ENCODE measurements around the gene MTA3. TPM values are rescaled to one million over a fixed set of nuclear protein-coding genes. Genes with fewer than 3 reads are reported as not detected.

Gene MTA3
- total RNA-seq, 1 donor from 2014 or later: 19.7 TPM

DNA sequence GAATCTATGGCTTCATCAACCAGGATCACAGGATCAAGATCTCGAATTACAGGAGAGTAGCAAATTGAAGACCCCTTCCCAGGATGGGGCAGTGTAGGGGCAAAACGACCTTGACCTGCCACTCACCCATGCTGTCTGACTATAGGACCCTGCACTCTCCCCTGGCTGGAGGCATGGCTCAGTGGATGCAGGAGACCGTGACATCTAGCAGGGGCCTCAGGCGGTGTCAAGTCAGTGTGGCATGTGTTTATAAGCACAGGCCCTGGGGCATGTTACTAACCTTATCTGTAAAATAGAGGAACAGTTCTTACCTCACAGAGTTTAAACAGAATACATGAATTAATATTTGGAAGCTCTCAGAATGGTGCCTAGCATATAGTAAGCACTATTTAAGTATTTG lies 220.4 kb downstream of the MTA3 start:
- DNase-seq (ENCODE audit: missing footprints) (no peak), ATAC-seq (no peak)
- intact Hi-C loops (cut with DNase I): no loop called here

DNA sequence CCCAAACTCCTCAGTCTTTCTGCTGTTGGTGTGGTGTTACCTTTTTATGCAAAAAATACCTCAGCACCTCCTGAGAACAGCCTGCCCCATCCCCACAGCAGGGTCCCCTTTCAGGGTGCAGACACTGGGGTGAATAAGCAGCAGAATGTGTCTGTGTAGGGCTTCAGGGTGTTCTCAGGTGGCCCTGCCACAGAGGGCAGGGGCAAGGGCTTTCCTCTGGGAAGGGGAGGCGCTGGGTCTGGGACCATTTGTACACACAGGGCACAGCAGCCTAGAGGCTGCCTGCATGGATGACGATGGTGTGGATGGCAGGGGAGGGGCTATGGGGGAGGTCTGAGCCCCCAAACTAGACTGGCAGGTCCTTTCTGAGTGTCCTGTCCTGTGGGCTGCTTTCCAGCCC lies 221.3 kb downstream of the MTA3 start:
- ATAC-seq (no peak), DNase-seq (ENCODE audit: missing footprints) (no peak)
- intact Hi-C loops (cut with DNase I): no loop called here

DNA sequence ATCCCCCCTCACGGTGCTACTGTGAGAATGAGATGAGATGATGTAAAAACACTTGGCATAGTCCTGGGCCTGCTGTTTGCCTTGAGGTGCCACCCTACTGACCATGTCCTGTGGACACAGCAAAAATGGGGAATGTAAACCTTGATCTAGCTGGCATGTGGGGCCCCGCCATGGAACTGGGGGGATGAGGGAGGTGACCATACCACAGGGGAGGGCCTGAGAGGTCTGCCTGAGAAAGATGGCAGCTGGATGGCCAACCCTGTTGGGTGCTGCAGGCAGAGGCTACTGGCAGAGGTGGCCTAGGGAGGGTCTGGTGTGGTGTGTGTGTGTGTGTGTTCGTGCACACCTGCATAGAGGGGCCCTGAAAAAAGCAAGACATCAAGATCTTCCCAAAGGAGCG lies 223.2 kb downstream of the MTA3 start:
- intact Hi-C loops (cut with DNase I): no loop called here
- ATAC-seq (no peak), DNase-seq (ENCODE audit: missing footprints) (peak; percentile 59)

GRCh38 chr2:42792087-42792582 lies 223.7 kb downstream of the MTA3 start:
- ATAC-seq (peak; percentile 70), DNase-seq (ENCODE audit: missing footprints) (peak; percentile 88)
- intact Hi-C loops (cut with DNase I): no loop called here

DNA sequence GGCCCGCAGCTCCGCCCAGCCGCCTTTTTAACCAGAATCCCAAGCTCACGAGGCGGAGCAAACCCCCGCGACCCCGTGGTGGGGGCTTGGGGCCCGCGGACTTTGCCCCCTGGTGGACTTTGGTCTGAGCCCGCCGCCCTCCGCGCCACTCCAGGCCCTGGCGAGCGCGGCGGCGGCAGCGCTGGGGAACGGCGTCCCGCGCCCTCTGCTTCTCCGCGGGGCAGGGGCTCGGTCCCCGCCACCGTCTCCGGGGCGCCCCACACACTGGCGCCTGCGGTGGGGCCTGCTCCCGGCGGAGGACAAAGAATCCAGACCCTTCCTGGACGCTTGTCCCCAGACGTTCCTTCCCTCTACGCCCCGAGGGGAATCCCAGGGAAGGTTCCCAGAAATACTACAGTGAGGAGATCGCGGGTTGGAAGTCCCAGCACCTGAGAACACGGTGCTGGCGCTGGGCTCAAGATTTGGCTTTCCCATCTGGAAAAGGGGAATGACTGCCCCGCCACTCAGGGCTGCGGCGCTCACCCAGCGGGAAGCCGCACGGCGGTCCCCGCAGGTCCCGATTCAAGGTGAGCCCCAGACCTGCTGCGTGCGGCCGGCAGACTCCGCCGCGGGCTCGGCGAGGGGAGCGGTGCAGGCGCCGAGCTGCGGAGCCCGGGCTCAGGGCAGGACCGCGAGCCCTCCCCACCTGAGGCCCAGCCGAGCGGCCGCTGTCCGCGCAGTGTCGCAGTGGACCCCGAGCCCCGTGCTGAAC lies 224.3 kb downstream of the MTA3 start, which contains the start of gene HAAO:
HAAO (minus strand) TSS at position 1 of the 751 bp plus-strand sequence. CDS start 47 bp downstream, outside the sequence.
- no peak for DNase-seq (ENCODE audit: missing footprints)
- ATAC-seq: peak; percentile 57
- intact Hi-C loops (cut with DNase I): no loop called here

GRCh38 chr2:42793334-42794270 lies 225.2 kb downstream of the MTA3 start:
- no peak for DNase-seq (ENCODE audit: missing footprints)
- peak; percentile 21 for ATAC-seq

GRCh38 chr2:42794271-42795046 lies 226.0 kb downstream of the MTA3 start:
- intact Hi-C loops (cut with DNase I): no loop called here
- ATAC-seq (peak; percentile 15), DNase-seq (ENCODE audit: missing footprints) (no peak)

More at GRCh38 chr2:42793334-42794270, 225.2 kb downstream of the MTA3 start:
- intact Hi-C loops (cut with DNase I): no loop called here

DNA sequence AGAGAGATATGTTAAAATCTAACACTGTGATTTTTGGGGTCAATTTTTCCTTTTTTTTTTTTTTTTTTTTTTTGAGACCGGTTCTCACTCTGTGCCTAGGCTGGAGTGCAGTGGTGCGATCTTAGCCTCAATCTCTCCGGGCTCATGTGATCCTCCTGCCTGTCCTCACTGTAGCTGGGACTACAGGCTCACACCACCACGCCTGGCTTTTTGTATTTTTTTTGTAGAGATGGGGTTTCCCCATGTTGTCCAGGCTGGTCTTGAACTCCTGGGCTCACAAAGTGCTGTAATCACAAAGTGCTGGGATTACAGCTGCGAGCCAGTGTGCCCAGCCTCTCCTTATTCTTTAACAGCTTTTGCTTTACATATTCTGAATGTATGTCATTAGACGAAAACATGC lies 226.8 kb downstream of the MTA3 start:
- DNase-seq (ENCODE audit: missing footprints) (no peak), ATAC-seq (no peak)

GRCh38 chr2:42795841-42796301 lies 227.4 kb downstream of the MTA3 start:
- no peak for DNase-seq (ENCODE audit: missing footprints)

More for the DNA sequence above, 226.8 kb downstream of the MTA3 start:
- intact Hi-C loops (cut with DNase I): no loop called here

GRCh38 chr2:42796427-42797248 lies 228.2 kb downstream of the MTA3 start:
- intact Hi-C loops (cut with DNase I): no loop called here
- ATAC-seq (no peak), DNase-seq (ENCODE audit: missing footprints) (no peak)

More at GRCh38 chr2:42795841-42796301, 227.4 kb downstream of the MTA3 start:
- intact Hi-C loops (cut with DNase I): no loop called here
- ATAC-seq: no peak

GRCh38 chr2:42797281-42797680 lies 228.8 kb downstream of the MTA3 start:
- intact Hi-C loops (cut with DNase I): no loop called here
- ATAC-seq (no peak), DNase-seq (ENCODE audit: missing footprints) (no peak)

DNA sequence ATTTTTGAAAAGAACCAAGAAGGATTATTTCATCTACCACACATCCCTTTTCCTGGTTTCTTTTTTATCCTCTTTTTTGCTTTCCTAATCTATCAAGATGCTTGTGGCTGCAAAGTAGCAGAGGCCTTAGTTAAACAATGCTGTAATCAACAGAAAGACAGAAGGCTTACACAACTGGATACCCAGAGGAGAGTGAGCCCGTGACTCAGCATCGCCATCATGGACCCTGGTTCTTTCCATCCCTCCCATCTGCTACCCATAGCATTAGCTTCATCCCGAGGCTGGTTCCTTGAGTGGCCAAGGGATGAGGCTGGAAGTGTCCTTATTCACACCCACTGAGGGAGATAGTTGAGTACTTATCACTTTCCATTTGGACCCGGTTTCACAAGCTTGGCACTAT lies 231.4 kb downstream of the MTA3 start:
- DNase-seq (ENCODE audit: missing footprints): no peak
- intact Hi-C loops (cut with DNase I): no loop called here
- no peak for ATAC-seq

GRCh38 chr2:42800461-42800962 lies 232.1 kb downstream of the MTA3 start:
- intact Hi-C loops (cut with DNase I): no loop called here
- no peak for ATAC-seq

DNA sequence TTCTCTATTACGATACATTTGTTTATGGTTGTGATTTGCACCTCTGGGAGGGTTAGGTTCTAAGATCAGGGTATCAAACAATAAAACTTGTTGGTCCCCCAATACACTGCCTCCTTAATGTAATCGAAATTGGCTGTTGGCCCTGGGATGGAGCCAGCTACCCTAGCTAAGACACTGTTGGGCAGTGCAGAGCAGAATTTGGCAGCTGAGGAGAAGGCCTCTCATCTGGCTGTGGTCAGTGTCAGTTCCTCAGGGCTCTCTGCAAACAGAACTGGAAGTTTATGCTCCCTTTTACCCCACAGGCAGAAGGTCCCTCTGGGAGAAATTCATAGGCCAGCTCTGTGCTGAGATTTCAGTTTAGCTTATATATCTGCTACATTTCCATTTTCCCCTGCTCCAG lies 232.5 kb downstream of the MTA3 start:
- DNase-seq (ENCODE audit: missing footprints) (no peak), ATAC-seq (peak; percentile 58)
- intact Hi-C loops (cut with DNase I): no loop called here

More at GRCh38 chr2:42800461-42800962, 232.1 kb downstream of the MTA3 start:
- no peak for DNase-seq (ENCODE audit: missing footprints)

GRCh38 chr2:42801381-42801780 lies 232.9 kb downstream of the MTA3 start:
- ATAC-seq (no peak), DNase-seq (ENCODE audit: missing footprints) (no peak)
- intact Hi-C loops (cut with DNase I): no loop called here

- intact Hi-C loops (cut with DNase I): no loop called here
- DNase-seq (ENCODE audit: missing footprints) (no peak), ATAC-seq (no peak)
Measured at GRCh38 chr2:42802150-42802549, 233.7 kb downstream of the MTA3 start.

GRCh38 chr2:42804338-42804737 lies 235.9 kb downstream of the MTA3 start:
- DNase-seq (ENCODE audit: missing footprints) (no peak), ATAC-seq (no peak)
- intact Hi-C loops (cut with DNase I): no loop called here

DNA sequence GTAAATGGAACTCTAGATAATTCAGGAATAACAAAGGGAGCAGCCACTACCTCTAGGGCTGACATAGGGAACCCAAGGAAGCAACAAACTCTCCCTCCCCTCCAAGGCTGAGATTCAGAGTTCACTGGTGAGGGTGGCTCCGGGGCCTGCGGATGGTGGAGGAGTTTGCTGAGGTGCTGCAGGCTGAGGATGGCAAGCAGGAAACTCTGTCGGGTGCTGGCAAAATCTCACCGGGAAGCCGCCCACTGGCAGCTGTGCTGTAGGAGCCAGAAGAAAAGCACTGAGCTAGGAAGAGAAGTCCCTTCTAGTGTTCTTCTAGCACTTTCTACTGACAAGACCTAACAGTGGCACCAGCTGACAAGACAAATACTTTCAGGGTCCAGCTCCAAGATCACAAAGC lies 236.5 kb downstream of the MTA3 start:
- ATAC-seq (no peak), DNase-seq (ENCODE audit: missing footprints) (no peak)
- intact Hi-C loops (cut with DNase I): no loop called here
